Measurements from ENCODE around the gene MBIP.

MBIP gene

GRCh38 chr14:36268121-36268520 lies 52.3 kb downstream of the MBIP start:
- DNase-seq (ENCODE audit: low read depth in 1 of 2, low spot score in 1 of 2) = no peak
- TF ChIP-seq SPI1 (IDR thresholded peaks at IDR 0.05; ENCODE audit: borderline replicate concordance, low read depth) (no peak), CTCF (IDR thresholded peaks at IDR 0.05; ENCODE audit: insufficient read depth, low read length) (no peak)
- no peaks in the 10 kb centered on the region for H3K27me3 ChIP-seq (ENCODE audit: insufficient read depth, poor library complexity, severe bottlenecking)
- no peak overlapping the region for H3K4me3 ChIP-seq (replicated peaks; ENCODE audit: insufficient read depth, low read length)
- H3K27ac ChIP-seq (replicated peaks) = no peak overlapping the region

- DNase-seq (ENCODE audit: low read depth in 1 of 2, low spot score in 1 of 2) = no peak
- H3K27me3 ChIP-seq (ENCODE audit: insufficient read depth, poor library complexity, severe bottlenecking) = no peaks in the 10 kb centered on the region
- no peak overlapping the region for H3K27ac ChIP-seq (replicated peaks)
- no peak overlapping the region for H3K4me3 ChIP-seq (replicated peaks; ENCODE audit: insufficient read depth, low read length)
- TF ChIP-seq POLR2AphosphoS5 (IDR thresholded peaks at IDR 0.05; ENCODE audit: low read depth) (no peak), REST (IDR thresholded peaks at IDR 0.05; ENCODE audit: insufficient replicate concordance, low read depth) (no peak), GABPA (IDR thresholded peaks at IDR 0.05; ENCODE audit: low read depth) (no peak), CTCF (IDR thresholded peaks at IDR 0.05; ENCODE audit: insufficient read depth, low read length) (no peak), SPI1 (IDR thresholded peaks at IDR 0.05; ENCODE audit: borderline replicate concordance, low read depth) (no peak)
These were observed 55.8 kb downstream of the MBIP start for GRCh38 chr14:36264595-36264994.

- Histone ChIP-seq H3K27me3 (ENCODE audit: insufficient read depth, poor library complexity, severe bottlenecking) (no peaks in the 10 kb centered on the region), H3K27ac (replicated peaks) (no peak overlapping the region), H3K4me3 (replicated peaks; ENCODE audit: insufficient read depth, low read length) (no peak overlapping the region)
- DNase-seq (ENCODE audit: low read depth in 1 of 2, low spot score in 1 of 2) = no peak
- TF ChIP-seq GABPA (IDR thresholded peaks at IDR 0.05; ENCODE audit: low read depth) (no peak), CTCF (IDR thresholded peaks at IDR 0.05; ENCODE audit: insufficient read depth, low read length) (no peak)
These were observed 56.3 kb downstream of the MBIP start for GRCh38 chr14:36264107-36264506.

- no peak for DNase-seq (ENCODE audit: low read depth in 1 of 2, low spot score in 1 of 2)
- Histone ChIP-seq H3K4me3 (replicated peaks; ENCODE audit: insufficient read depth, low read length) (no peak overlapping the region), H3K27me3 (ENCODE audit: insufficient read depth, poor library complexity, severe bottlenecking) (no peaks in the 10 kb centered on the region), H3K27ac (replicated peaks) (no peak overlapping the region)
- TF ChIP-seq REST (IDR thresholded peaks at IDR 0.05; ENCODE audit: insufficient replicate concordance, low read depth) = no peak
- no peak for TF ChIP-seq GABPA (IDR thresholded peaks at IDR 0.05; ENCODE audit: low read depth)
- TF ChIP-seq SPI1 (IDR thresholded peaks at IDR 0.05; ENCODE audit: borderline replicate concordance, low read depth) = no peak
- no peak for TF ChIP-seq POLR2AphosphoS5 (IDR thresholded peaks at IDR 0.05; ENCODE audit: low read depth)
- no peak for TF ChIP-seq CTCF (IDR thresholded peaks at IDR 0.05; ENCODE audit: insufficient read depth, low read length)
These were observed 59.3 kb downstream of the MBIP start for GRCh38 chr14:36260970-36261640.
